NCI-H146 (cell line): ENCODE data around the gene MOV10.

Source experiments
- DNase-seq: peaks from one replicate; lab custom pipeline; 2025; lab: John Stamatoyannopoulos, UW

MOV10 gene

GRCh38 chr1:112673592-112674439 lies 643 bp upstream of the MOV10 start:
- peak; percentile 1 for DNase-seq

- DNase-seq = peak; percentile 66
These were observed 698 bp downstream of the MOV10 start for GRCh38 chr1:112674986-112675727.

GRCh38 chr1:112675728-112676381 lies 1.4 kb downstream of the MOV10 start:
- DNase-seq = no peak

- no peak for DNase-seq
These were observed 2.1 kb downstream of the MOV10 start for GRCh38 chr1:112676543-112676942.

- no peak for DNase-seq
These were observed 3.0 kb downstream of the MOV10 start for GRCh38 chr1:112677501-112677900.

GRCh38 chr1:112678605-112679004 lies 4.1 kb downstream of the MOV10 start:
- no peak for DNase-seq

- no peak for DNase-seq
These were observed 11.5 kb downstream of the MOV10 start for GRCh38 chr1:112685913-112686312.

- no peak for DNase-seq
These were observed 12.0 kb downstream of the MOV10 start for GRCh38 chr1:112686417-112686816.

- no peak for DNase-seq
These were observed 12.4 kb downstream of the MOV10 start for GRCh38 chr1:112686835-112687234.

GRCh38 chr1:112687361-112687760 lies 12.9 kb downstream of the MOV10 start:
- DNase-seq = no peak

- no peak for DNase-seq
These were observed 13.5 kb downstream of the MOV10 start for GRCh38 chr1:112687785-112688496.

GRCh38 chr1:112688781-112689193 lies 14.3 kb downstream of the MOV10 start:
- no peak for DNase-seq

- no peak for DNase-seq
These were observed 14.9 kb downstream of the MOV10 start for GRCh38 chr1:112689196-112689841.

- no peak for DNase-seq
These were observed 15.4 kb downstream of the MOV10 start for GRCh38 chr1:112689842-112690237.

- no peak for DNase-seq
These were observed 18.2 kb downstream of the MOV10 start for GRCh38 chr1:112692681-112693080.

GRCh38 chr1:112693821-112694220 lies 19.4 kb downstream of the MOV10 start:
- DNase-seq = no peak

GRCh38 chr1:112694363-112694929 lies 20.0 kb downstream of the MOV10 start:
- DNase-seq = no peak

- DNase-seq = no peak
These were observed 20.8 kb downstream of the MOV10 start for GRCh38 chr1:112695276-112695675.

- no peak for DNase-seq
These were observed 22.3 kb downstream of the MOV10 start for GRCh38 chr1:112696578-112697314.

GRCh38 chr1:112697781-112698201 lies 23.3 kb downstream of the MOV10 start:
- DNase-seq = no peak
